Dermis microvascular lymphatic vessel endothelial cell (primary cell): ENCODE measurements around the gene SGCB. TPM values are rescaled to one million over a fixed set of nuclear protein-coding genes. Genes with fewer than 3 reads are reported as not detected.

Experiments used
- DNase-seq, 2 donors: peaks; one replicate each; pipeline versions ENCODE4 v3.0.0 to v3.0.0-alpha.2; 2010; ENCODE audit warnings: low read depth in 2 of 2
- total RNA-seq: library from RNA; depleted of rRNA; stranded (reverse); fragments of >200 nt; gene quantifications from 2 replicates; pipeline ENCODE4 v1.2.1, GENCODE V29; 2014

SGCB gene
- total RNA-seq, 1 donor from 2014 or later: 9.4 TPM

DNA sequence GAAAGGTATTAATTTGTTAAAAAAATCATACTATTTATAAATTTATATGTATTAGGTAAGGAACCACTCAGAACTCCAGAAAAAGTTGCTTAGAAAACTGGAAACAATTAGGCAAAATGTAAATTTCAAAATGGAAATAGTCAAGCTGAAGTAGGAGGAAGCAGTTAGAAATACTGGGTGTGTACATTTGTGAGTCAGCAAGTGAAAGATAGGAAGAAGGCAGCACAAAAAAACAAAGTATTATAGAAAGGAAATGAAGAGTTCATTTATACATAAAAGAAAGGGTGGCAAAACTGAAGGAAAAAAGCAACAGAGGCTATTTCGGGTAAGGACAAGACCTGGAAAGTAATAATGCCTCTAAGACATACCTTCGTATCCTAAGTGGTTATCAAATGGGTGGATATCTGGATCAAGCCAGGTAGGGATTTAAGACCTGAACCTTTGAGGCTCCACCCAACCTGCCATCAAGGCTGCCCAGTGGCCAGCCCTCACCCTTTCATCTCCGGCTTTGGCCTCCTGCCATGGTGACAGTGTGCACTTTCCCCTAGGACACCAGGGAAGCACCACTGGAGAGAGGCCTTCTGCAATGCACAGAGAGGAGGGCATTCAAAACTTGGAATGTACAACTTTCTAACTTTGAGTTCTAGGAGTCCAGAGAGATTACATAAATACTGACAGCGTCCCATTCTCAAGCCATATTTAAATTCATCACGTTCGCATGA is 18.0 kb downstream of the SGCB start, which contains the start of gene LRRC66:
TSS of gene LRRC66 (minus strand) at position 428 of the 722 bp plus-strand sequence. CDS start 2,750 bp downstream, outside the sequence.
- DNase-seq: peak in 1 of 2 donors; percentile 12

DNA sequence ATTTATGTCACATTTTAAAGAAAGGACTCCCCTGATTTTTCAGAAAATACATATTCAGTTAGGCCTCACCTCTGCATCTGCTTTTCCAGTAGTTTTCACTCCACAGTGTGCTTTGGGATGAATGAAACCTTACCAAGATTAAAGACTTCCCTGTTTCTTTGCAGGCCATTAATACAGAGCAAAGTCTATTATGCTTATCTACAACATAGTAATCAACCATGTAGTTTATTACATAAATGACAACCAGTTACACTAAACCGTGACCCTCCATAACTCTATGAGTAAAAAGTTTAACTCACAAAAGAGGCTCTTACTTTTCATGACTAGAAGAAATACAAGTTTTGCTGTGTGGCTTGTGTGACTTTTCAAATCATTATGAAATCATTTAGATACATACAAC is 20.3 kb downstream of the SGCB start:
- DNase-seq: no peak

- DNase-seq: no peak
Measured at GRCh38 chr4:52016981-52017380, 21.1 kb downstream of the SGCB start.

GRCh38 chr4:52015366-52015765 is 22.7 kb downstream of the SGCB start:
- DNase-seq: peak; percentile 10 to 39

DNA sequence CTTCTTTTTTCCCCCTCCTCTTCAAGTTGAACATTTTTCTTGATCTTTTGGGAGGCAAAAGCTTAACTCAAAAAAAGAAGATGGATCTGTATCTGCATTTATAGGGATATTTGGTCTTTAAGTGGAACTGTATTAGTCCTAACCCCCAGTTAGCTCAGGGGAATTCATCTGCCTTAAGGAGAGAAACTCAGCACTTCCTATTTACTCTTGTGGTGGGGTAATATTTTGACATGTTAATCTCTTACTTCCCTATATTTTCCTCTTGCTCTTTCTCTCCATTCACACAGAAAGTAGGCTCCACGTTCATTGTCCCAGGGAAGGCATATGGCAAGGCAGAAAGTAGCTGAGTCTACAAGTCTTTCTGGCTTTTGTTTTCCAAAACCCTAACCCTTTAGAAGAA is 23.2 kb downstream of the SGCB start:
- no peak for DNase-seq

DNA sequence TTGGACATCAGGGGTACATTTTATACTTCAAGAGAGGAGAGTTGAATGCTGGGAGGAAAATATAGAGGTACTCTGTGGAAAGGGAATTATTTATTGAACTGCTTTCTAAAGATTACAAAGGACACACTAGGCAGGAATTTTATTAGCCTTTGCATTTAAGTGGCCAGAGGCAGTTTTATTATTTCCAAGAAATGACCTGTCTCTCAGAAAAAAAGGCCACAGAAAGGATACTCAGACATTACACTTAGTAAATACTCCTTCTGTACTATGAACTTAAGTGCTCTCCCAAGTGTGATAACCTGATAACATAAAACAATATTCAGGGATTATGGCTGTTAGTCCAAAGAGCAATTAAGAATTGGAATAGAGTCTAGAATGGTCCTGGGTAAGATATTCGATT is 25.4 kb downstream of the SGCB start:
- DNase-seq: no peak

- no peak for DNase-seq
Measured at GRCh38 chr4:52010986-52011385, 27.1 kb downstream of the SGCB start.

GRCh38 chr4:52006887-52007286 is 31.2 kb downstream of the SGCB start:
- DNase-seq: no peak

GRCh38 chr4:52005604-52006273 is 32.4 kb downstream of the SGCB start:
- DNase-seq: no peak

DNA sequence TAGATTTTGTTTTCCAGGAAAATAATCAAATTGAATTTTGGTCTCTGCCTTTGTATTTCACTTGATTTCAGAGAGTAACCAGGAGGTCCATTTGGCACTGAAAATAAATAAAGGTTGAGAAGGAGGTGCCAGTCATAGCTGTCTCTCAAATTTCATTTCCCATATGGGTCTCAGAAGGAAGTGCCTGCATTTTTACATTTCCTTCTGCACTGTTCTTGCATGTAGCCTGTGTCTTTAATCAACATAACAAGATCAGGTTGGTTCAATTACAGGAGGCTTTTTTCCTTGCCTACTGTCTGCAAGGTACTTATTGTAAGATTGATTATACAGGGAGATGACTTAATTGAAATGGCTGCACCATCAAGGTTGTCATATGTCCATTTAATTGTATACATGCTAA is 33.7 kb downstream of the SGCB start:
- no peak for DNase-seq

DNA sequence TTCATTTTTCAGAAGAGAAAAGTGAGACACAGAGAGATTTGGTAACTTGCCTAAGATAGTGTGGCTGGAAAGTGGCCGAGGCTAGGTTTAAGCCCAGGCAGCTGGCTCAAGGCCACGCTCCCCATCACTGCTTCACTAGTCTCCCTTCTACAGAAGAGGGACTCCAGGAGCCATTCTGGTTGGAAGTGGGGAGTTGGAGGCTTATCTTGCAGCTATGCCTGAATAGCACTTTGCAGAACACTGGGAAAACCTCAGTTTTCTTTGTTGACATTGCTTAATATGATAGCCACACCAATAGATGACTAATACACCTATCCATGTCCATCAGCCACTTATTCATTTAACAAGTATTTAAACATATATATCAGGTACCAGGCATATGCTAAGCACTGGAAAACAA is 36.5 kb downstream of the SGCB start:
- DNase-seq: no peak

DNA sequence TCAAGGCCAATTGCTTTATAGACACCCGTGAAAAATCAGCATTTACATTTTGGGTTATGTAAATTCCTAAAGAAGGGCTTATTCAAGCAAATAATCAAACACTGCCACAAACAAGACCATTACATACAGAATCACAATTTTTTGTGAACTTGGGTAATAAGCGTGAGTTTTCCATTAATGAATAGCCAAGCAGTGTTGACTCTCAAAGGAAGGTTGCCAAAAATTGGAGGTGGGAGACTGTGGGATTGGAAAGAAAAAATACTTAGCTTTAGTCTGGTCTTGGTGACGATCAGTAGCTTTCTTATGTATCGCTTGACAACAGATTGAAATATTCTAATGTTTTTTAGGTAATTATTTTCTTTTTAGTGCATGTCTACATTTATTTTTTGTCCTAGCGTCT is 38.8 kb downstream of the SGCB start:
- no peak for DNase-seq

DNA sequence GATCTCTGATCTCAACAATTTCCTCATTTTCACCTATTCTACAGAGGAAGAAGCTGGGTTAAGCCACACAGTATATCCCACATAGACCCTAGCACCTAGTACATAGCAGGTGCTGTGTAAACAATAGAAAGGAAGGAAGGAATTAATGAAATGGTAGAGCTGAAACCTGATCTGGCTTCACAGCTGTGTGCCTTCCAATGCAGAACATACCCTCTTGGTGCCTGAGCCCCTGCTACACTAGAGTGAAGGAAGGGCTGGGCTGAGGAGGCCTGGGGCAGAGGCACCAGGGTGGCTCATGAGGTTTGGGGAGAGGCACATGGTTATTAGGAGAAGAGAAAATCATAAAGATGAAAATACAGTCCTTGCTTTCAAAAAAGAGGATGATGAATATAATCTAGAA is 39.3 kb downstream of the SGCB start:
- no peak for DNase-seq

GRCh38 chr4:51997647-51998046 is 40.5 kb downstream of the SGCB start:
- DNase-seq: no peak

- DNase-seq: no peak
Measured at GRCh38 chr4:51995647-51996220, 42.4 kb downstream of the SGCB start.

Other genes starting within 250 kb of the SGCB start
- gene DCUN1D4, start 195.1 kb downstream of the SGCB start, total RNA-seq: 21.4 and 31.2 TPM in 2 replicates
- gene LRRC66, start 17.9 kb downstream of the SGCB start, total RNA-seq: under 0.01 and 0.13 TPM in 2 replicates
- gene SPATA18, start 13.0 kb upstream of the SGCB start, total RNA-seq: 1.9 and 2.2 TPM in 2 replicates